ENCODE data around the gene SLC5A2. TPM values are rescaled to one million over a fixed set of nuclear protein-coding genes. Genes with fewer than 3 reads are reported as not detected.

The SLC5A2 gene
- 0.14 TPM in 1 of 2 replicates, not detected in the other for total RNA-seq

GRCh38 chr16:31483081-31483480 is at the start of gene SLC5A2:
Gene SLC5A2, plus strand, starts transcription at chr16:31483123. Its CDS starts 14 bp downstream, at chr16:31483137.

GRCh38 chr16:31458844-31459686 is 23.9 kb upstream of the SLC5A2 start, which contains the start of gene ARMC5:
Gene ARMC5, plus strand, starts transcription at chr16:31459501. Its CDS starts 24 bp downstream, at chr16:31459525.

GRCh38 chr16:31471875-31472708 is 10.8 kb upstream of the SLC5A2 start, which contains the start of gene TGFB1I1:
Gene TGFB1I1, plus strand, starts transcription at chr16:31472152. Its CDS starts 37 bp downstream, at chr16:31472189.

GRCh38 chr16:31507929-31508705 is 25.2 kb downstream of the SLC5A2 start, which contains the start of gene RUSF1:
Gene RUSF1, minus strand, starts transcription at chr16:31508391. Its CDS starts 18 bp downstream, at chr16:31508373.

GRCh38 chr16:31527734-31528274 is 44.9 kb downstream of the SLC5A2 start, which contains the start of gene AHSP:
Gene AHSP, plus strand, starts transcription at chr16:31527900. Its CDS starts 240 bp downstream, at chr16:31528140.

Other genes starting within 250 kb of the SLC5A2 start
- 0.07 TPM in 1 of 2 replicates, not detected in the other for gene ITGAM, start 223.1 kb upstream of the SLC5A2 start, total RNA-seq
- gene ITGAX, start 127.9 kb upstream of the SLC5A2 start, total RNA-seq = not detected in 2 replicates
- not detected in 2 replicates for gene ITGAD, start 89.8 kb upstream of the SLC5A2 start, total RNA-seq
- not detected in 2 replicates for gene COX6A2, start 54.8 kb upstream of the SLC5A2 start, total RNA-seq
- gene ZNF843, start 40.3 kb upstream of the SLC5A2 start, total RNA-seq = 0.28 TPM in 1 of 2 replicates, not detected in the other
- gene ARMC5, start 23.6 kb upstream of the SLC5A2 start, total RNA-seq = 9.6 and 16.3 TPM in 2 replicates
- gene TGFB1I1, start 11.0 kb upstream of the SLC5A2 start, total RNA-seq = 13.1 and 16.9 TPM in 2 replicates
- 22.8 and 33.1 TPM in 2 replicates for gene RUSF1, start 25.3 kb downstream of the SLC5A2 start, total RNA-seq
- not detected in 2 replicates for gene AHSP, start 44.8 kb downstream of the SLC5A2 start, total RNA-seq

Measured in airway epithelial cell (primary cell).